ENCODE measurements around the gene ABLIM1. TPM values are rescaled to one million over a fixed set of nuclear protein-coding genes. Genes with fewer than 3 reads are reported as not detected.

Gene ABLIM1
- total and polyA plus RNA-seq, 4 experiments from 2014 or later = 129 to 202 (median 188) TPM

- H3K4me1 ChIP-seq (ENCODE audit: insufficient read depth, low read length) = peaks cover 6% of the 10 kb centered on the region
- H3K27me3 ChIP-seq (ENCODE audit: insufficient read depth, low read length) = no peaks in the 10 kb centered on the region
- intact Hi-C loops (cut with micrococcal nuclease) = no loop called here
- DNase-seq = no peak
- Mint-ChIP-seq H3K27ac (peak overlapping the region in 1 of 7 donors; percentile 2), H3K27me3 (peaks cover 0 to 1% of the 10 kb centered on the region in 2 donors), H3K4me3 (no peak overlapping the region), H3K9me3 (peaks cover 0 to 2% (median 0%) of the 10 kb centered on the region in 8 donors), H3K4me1 (peaks cover 8 to 9% (median 8%) of the 10 kb centered on the region in 4 donors), H3K36me3 (no peaks in the 10 kb centered on the region)
- no peaks in the 10 kb centered on the region for H3K36me3 ChIP-seq (ENCODE audit: insufficient read depth, low read length)
- H3K4me3 ChIP-seq (ENCODE audit: low read length in 2 of 2) = no peak overlapping the region
- no peak overlapping the region for H3K27ac ChIP-seq (ENCODE audit: low read depth, low read length)
- H3K9me3 ChIP-seq (ENCODE audit: control insufficient read depth in 1 of 2, low read length in 2 of 2) = no peaks in the 10 kb centered on the region
- POLR2A ChIA-PET (ENCODE audit: partially characterized antibody) = no interaction called here
- CTCF ChIA-PET (ENCODE audit: partially characterized antibody) = interaction anchor here (0.6 kb wide), 1 partner anchor 139 kb away, joined by 3 read pairs; no protein-coding TSS in a partner anchor
Observed at GRCh38 chr10:114603303-114603702, 54.8 kb downstream of the ABLIM1 start.

GRCh38 chr10:114600057-114600456, 58.0 kb downstream of the ABLIM1 start:
- peaks cover 0 to 6% of the 10 kb centered on the region in 2 donors for H3K36me3 Mint-ChIP-seq
- H3K4me1 Mint-ChIP-seq = peaks cover 6 to 9% (median 8%) of the 10 kb centered on the region in 4 donors
- H3K27me3 ChIP-seq (ENCODE audit: insufficient read depth, low read length) = no peaks in the 10 kb centered on the region
- no peaks in the 10 kb centered on the region for H3K27me3 Mint-ChIP-seq
- no peak overlapping the region for H3K4me3 Mint-ChIP-seq
- intact Hi-C loops (cut with micrococcal nuclease) = no loop called here
- peaks cover 0 to 2% (median 0%) of the 10 kb centered on the region in 8 donors for H3K9me3 Mint-ChIP-seq
- H3K4me3 ChIP-seq (ENCODE audit: low read length in 2 of 2) = no peak overlapping the region
- no peak for DNase-seq
- POLR2A ChIA-PET (ENCODE audit: partially characterized antibody) = interaction anchor here (0.6 to 0.9 kb wide), 2 partner anchors 10 to 16 kb away, joined by 4 read pairs; no protein-coding TSS in a partner anchor
- H3K27ac Mint-ChIP-seq = no peak overlapping the region
- H3K4me1 ChIP-seq (ENCODE audit: insufficient read depth, low read length) = peaks cover 6% of the 10 kb centered on the region
- no peaks in the 10 kb centered on the region for H3K9me3 ChIP-seq (ENCODE audit: control insufficient read depth in 1 of 2, low read length in 2 of 2)
- CTCF ChIA-PET (ENCODE audit: partially characterized antibody) = no interaction called here
- H3K36me3 ChIP-seq (ENCODE audit: insufficient read depth, low read length) = no peaks in the 10 kb centered on the region
- no peak overlapping the region for H3K27ac ChIP-seq (ENCODE audit: low read depth, low read length)

GRCh38 chr10:114596793-114597192, 61.3 kb downstream of the ABLIM1 start:
- peaks cover 0 to 8% (median 4%) of the 10 kb centered on the region in 8 donors for H3K9me3 Mint-ChIP-seq
- H3K27ac Mint-ChIP-seq = no peak overlapping the region

GRCh38 chr10:114593816-114594468, 64.1 kb downstream of the ABLIM1 start:
- Histone ChIP-seq H3K27me3 (ENCODE audit: insufficient read depth, low read length) (no peaks in the 10 kb centered on the region), H3K9me3 (ENCODE audit: control insufficient read depth in 1 of 2, low read length in 2 of 2) (no peaks in the 10 kb centered on the region), H3K27ac (ENCODE audit: low read depth, low read length) (no peak overlapping the region), H3K4me3 (ENCODE audit: low read length in 2 of 2) (no peak overlapping the region), H3K36me3 (ENCODE audit: insufficient read depth, low read length) (no peaks in the 10 kb centered on the region), H3K4me1 (ENCODE audit: insufficient read depth, low read length) (no peaks in the 10 kb centered on the region)
- Mint-ChIP-seq H3K36me3 (peaks cover 0 to 6% of the 10 kb centered on the region in 2 donors), H3K27ac (no peak overlapping the region), H3K4me1 (peaks cover 0 to 1% (median 0%) of the 10 kb centered on the region in 4 donors), H3K9me3 (peaks cover 0 to 7% (median 4%) of the 10 kb centered on the region in 8 donors), H3K27me3 (peaks cover 2% of the 10 kb centered on the region in 2 donors), H3K4me3 (no peak overlapping the region)
- intact Hi-C loops (cut with micrococcal nuclease) = no loop called here
- CTCF ChIA-PET (ENCODE audit: partially characterized antibody) = no interaction called here
- DNase-seq = no peak
- POLR2A ChIA-PET (ENCODE audit: partially characterized antibody) = no interaction called here

More at GRCh38 chr10:114596793-114597192, 61.3 kb downstream of the ABLIM1 start:
- no peak overlapping the region for H3K4me3 ChIP-seq (ENCODE audit: low read length in 2 of 2)
- H3K36me3 ChIP-seq (ENCODE audit: insufficient read depth, low read length) = no peaks in the 10 kb centered on the region
- Mint-ChIP-seq H3K27me3 (peaks cover 0 to 2% of the 10 kb centered on the region in 2 donors), H3K4me3 (no peak overlapping the region), H3K4me1 (peaks cover 5 to 8% (median 7%) of the 10 kb centered on the region in 4 donors), H3K36me3 (peaks cover 0 to 6% of the 10 kb centered on the region in 2 donors)
- POLR2A ChIA-PET (ENCODE audit: partially characterized antibody) = no interaction called here
- no peaks in the 10 kb centered on the region for H3K27me3 ChIP-seq (ENCODE audit: insufficient read depth, low read length)
- CTCF ChIA-PET (ENCODE audit: partially characterized antibody) = interaction anchor here (0.9 kb wide), 1 partner anchor 125 kb away, joined by 3 read pairs; no protein-coding TSS in a partner anchor
- no peaks in the 10 kb centered on the region for H3K9me3 ChIP-seq (ENCODE audit: control insufficient read depth in 1 of 2, low read length in 2 of 2)
- intact Hi-C loops (cut with micrococcal nuclease) = no loop called here
- no peak for DNase-seq
- H3K4me1 ChIP-seq (ENCODE audit: insufficient read depth, low read length) = peaks cover 6% of the 10 kb centered on the region
- no peak overlapping the region for H3K27ac ChIP-seq (ENCODE audit: low read depth, low read length)

GRCh38 chr10:114593240-114593792, 64.8 kb downstream of the ABLIM1 start:
- Mint-ChIP-seq H3K36me3 (peaks cover 0 to 6% of the 10 kb centered on the region in 2 donors), H3K9me3 (peaks cover 0 to 7% (median 4%) of the 10 kb centered on the region in 8 donors), H3K4me1 (peaks cover 0 to 1% (median 0%) of the 10 kb centered on the region in 4 donors), H3K4me3 (no peak overlapping the region), H3K27ac (no peak overlapping the region), H3K27me3 (peaks cover 2 to 3% of the 10 kb centered on the region in 2 donors)
- intact Hi-C loops (cut with micrococcal nuclease) = no loop called here
- Histone ChIP-seq H3K27me3 (ENCODE audit: insufficient read depth, low read length) (no peaks in the 10 kb centered on the region), H3K4me1 (ENCODE audit: insufficient read depth, low read length) (no peaks in the 10 kb centered on the region), H3K4me3 (ENCODE audit: low read length in 2 of 2) (no peak overlapping the region), H3K9me3 (ENCODE audit: control insufficient read depth in 1 of 2, low read length in 2 of 2) (no peaks in the 10 kb centered on the region), H3K27ac (ENCODE audit: low read depth, low read length) (no peak overlapping the region), H3K36me3 (ENCODE audit: insufficient read depth, low read length) (no peaks in the 10 kb centered on the region)
- POLR2A ChIA-PET (ENCODE audit: partially characterized antibody) = no interaction called here
- DNase-seq = no peak
- CTCF ChIA-PET (ENCODE audit: partially characterized antibody) = no interaction called here

- ChIA-PET POLR2A (ENCODE audit: partially characterized antibody) (no interaction called here), CTCF (ENCODE audit: partially characterized antibody) (no interaction called here)
- Mint-ChIP-seq H3K9me3 (peaks cover 0 to 6% (median 4%) of the 10 kb centered on the region in 8 donors), H3K27ac (no peak overlapping the region), H3K4me3 (no peak overlapping the region), H3K4me1 (peaks cover 0 to 1% (median 0%) of the 10 kb centered on the region in 4 donors), H3K27me3 (peaks cover 4 to 6% of the 10 kb centered on the region in 2 donors), H3K36me3 (no peaks in the 10 kb centered on the region)
- Histone ChIP-seq H3K27me3 (ENCODE audit: insufficient read depth, low read length) (no peaks in the 10 kb centered on the region), H3K9me3 (ENCODE audit: control insufficient read depth in 1 of 2, low read length in 2 of 2) (no peaks in the 10 kb centered on the region), H3K36me3 (ENCODE audit: insufficient read depth, low read length) (no peaks in the 10 kb centered on the region), H3K27ac (ENCODE audit: low read depth, low read length) (no peak overlapping the region), H3K4me1 (ENCODE audit: insufficient read depth, low read length) (no peaks in the 10 kb centered on the region), H3K4me3 (ENCODE audit: low read length in 2 of 2) (no peak overlapping the region)
- intact Hi-C loops (cut with micrococcal nuclease) = no loop called here
- DNase-seq = no peak
Observed at GRCh38 chr10:114590993-114591392, 67.1 kb downstream of the ABLIM1 start.

- Histone ChIP-seq H3K27me3 (ENCODE audit: insufficient read depth, low read length) (no peaks in the 10 kb centered on the region), H3K27ac (ENCODE audit: low read depth, low read length) (no peak overlapping the region), H3K4me1 (ENCODE audit: insufficient read depth, low read length) (no peaks in the 10 kb centered on the region), H3K4me3 (ENCODE audit: low read length in 2 of 2) (no peak overlapping the region), H3K36me3 (ENCODE audit: insufficient read depth, low read length) (no peaks in the 10 kb centered on the region), H3K9me3 (ENCODE audit: control insufficient read depth in 1 of 2, low read length in 2 of 2) (no peaks in the 10 kb centered on the region)
- DNase-seq = no peak
- CTCF ChIA-PET (ENCODE audit: partially characterized antibody) = no interaction called here
- intact Hi-C loops (cut with micrococcal nuclease) = no loop called here
- H3K36me3 Mint-ChIP-seq = no peaks in the 10 kb centered on the region
- H3K27ac Mint-ChIP-seq = no peak overlapping the region
- no peak overlapping the region for H3K4me3 Mint-ChIP-seq
- no peaks in the 10 kb centered on the region for H3K4me1 Mint-ChIP-seq
- H3K27me3 Mint-ChIP-seq = peaks cover 4 to 5% of the 10 kb centered on the region in 2 donors
- peaks cover 0 to 1% (median 0%) of the 10 kb centered on the region in 8 donors for H3K9me3 Mint-ChIP-seq
- POLR2A ChIA-PET (ENCODE audit: partially characterized antibody) = interaction anchor here (1.1 kb wide), 1 partner anchor 15 kb away, joined by 4 read pairs; no protein-coding TSS in a partner anchor
Observed at GRCh38 chr10:114584419-114584818, 73.7 kb downstream of the ABLIM1 start.

All from CD4-positive, alpha-beta memory T cell (primary cell).